B cell (primary cell): ENCODE data around the gene EBLN1. TPM values are rescaled to one million over a fixed set of nuclear protein-coding genes. Genes with fewer than 3 reads are reported as not detected.
A peak's percentile ranks its signal among the peaks of the same experiment; 100 is the strongest.

ENCODE experiments used
- ATAC-seq: fragments of 200-7000 bp; cut with Tn5 transposase; one replicate; pipeline ENCODE4 v1.10.0; 2021; ENCODE audit warnings: low read depth, mild to moderate bottlenecking, moderate number of reproducible peaks, moderate library complexity
- CTCF ChIA-PET: fragments of 350-600 bp; sonication (Branson Sonifier 250); formaldehyde crosslinking; loops from one replicate; lab custom pipeline; 2021; ENCODE audit warnings: antibody characterized with exemption, inconsistent platforms; lab: Charles Lee
- POLR2A ChIA-PET: fragments of 350-600 bp; sonication (Branson Sonifier 250); formaldehyde crosslinking; loops from one replicate; lab custom pipeline; 2021; ENCODE audit warnings: antibody characterized with exemption; lab: Charles Lee
- DNase-seq: peaks from one replicate; pipeline ENCODE4 v3.0.0; 2013
- H2AFZ ChIP-seq: 2 replicates; pipeline ENCODE4 v1.6.1; 2012; ENCODE audit warnings: mild to moderate bottlenecking, low read depth, low read length; ENCODE audit not compliant: insufficient read depth, poor library complexity, severe bottlenecking
- H3K27ac ChIP-seq, 2 donors: 1 replicate in 1 of 2; 2 replicates in 1 of 2; pipeline ENCODE4 v1.5.1; 2012 to 2013; ENCODE audit warnings: low read length in 2 of 2, mild to moderate bottlenecking in 2 of 2, moderate library complexity in 1 of 2
- H3K27me3 ChIP-seq, 4 experiments: fragments of 200-600 bp in 1 of 4; sonication (generic) in 1 of 4; replicated peaks in 1 of 4; 1 replicate in 2 of 4; 2 replicates in 2 of 4; pipeline versions ENCODE4 v1.6.1 to v1.7.0; 2013 to 2016; ENCODE audit warnings: low read length in 3 of 4, mild to moderate bottlenecking in 2 of 4, mixed read lengths in 1 of 4, moderate library complexity in 1 of 4; ENCODE audit not compliant: insufficient read depth in 4 of 4, control insufficient read depth in 3 of 4; ENCODE audit errors: control extremely low read depth in 1 of 4
- H3K36me3 ChIP-seq, 2 experiments: replicated peaks in 1 of 2; 1 replicate in 1 of 2; 2 replicates in 1 of 2; pipeline versions ENCODE4 v1.6.1 to v1.7.1; 2013; ENCODE audit warnings: low read length in 1 of 2; ENCODE audit not compliant: insufficient read depth in 2 of 2, control insufficient read depth in 1 of 2; ENCODE audit errors: control extremely low read depth in 1 of 2, extremely low read depth in 1 of 2
- H3K4me1 ChIP-seq, 2 donors: fragments of 200-600 bp in 1 of 2; sonication (generic) in 1 of 2; 1 replicate in 1 of 2; 2 replicates in 1 of 2; pipeline versions ENCODE4 v1.5.1 to v1.6.1; 2013 to 2017; ENCODE audit warnings: low read length in 2 of 2; ENCODE audit not compliant: control insufficient read depth in 2 of 2, insufficient read depth in 2 of 2
- H3K4me2 ChIP-seq: replicated peaks from 2 replicates; pipeline ENCODE3; 2012; ENCODE audit warnings: mild to moderate bottlenecking, low read depth, low read length; ENCODE audit not compliant: poor library complexity, severe bottlenecking
- H3K4me3 ChIP-seq, 5 experiments: fragments of 200-600 bp in 1 of 5; sonication (generic) in 1 of 5; 1 replicate in 3 of 5; 2 replicates in 2 of 5; pipeline versions ENCODE4 v1.5.1 to v1.7.0; 2011 to 2016; ENCODE audit warnings: low read length in 4 of 5, mild to moderate bottlenecking in 4 of 5, low read depth in 2 of 5, control low read depth in 1 of 5, moderate library complexity in 1 of 5; ENCODE audit not compliant: insufficient read depth in 1 of 5; ENCODE audit errors: control extremely low read depth in 1 of 5, extremely low read depth in 1 of 5
- H3K79me2 ChIP-seq: fragments of 200-600 bp; sonication (generic); one replicate; pipeline ENCODE4 v1.6.0; 2016; ENCODE audit warnings: low read length; ENCODE audit not compliant: control insufficient read depth, insufficient read depth
- H3K9ac ChIP-seq: fragments of 200-600 bp; sonication (generic); 2 replicates; pipeline ENCODE4 v1.6.1; 2017; ENCODE audit warnings: mild to moderate bottlenecking, low read length, moderate library complexity
- H3K9me3 ChIP-seq, 3 donors: one replicate each; pipeline versions ENCODE4 v1.6.1 to v1.7.1; 2013; ENCODE audit warnings: low read length in 2 of 3; ENCODE audit not compliant: control insufficient read depth in 2 of 3, insufficient read depth in 1 of 3; ENCODE audit errors: control extremely low read depth in 1 of 3
- H4K20me1 ChIP-seq: 2 replicates; pipeline ENCODE4 v1.6.0; 2012; ENCODE audit warnings: mild to moderate bottlenecking, low read length; ENCODE audit not compliant: insufficient read depth, control insufficient read depth, poor library complexity, severe bottlenecking
- H3K27ac Mint-ChIP-seq: one replicate; pipeline ENCODE4 v1.8.0; 2021; ENCODE audit warnings: mixed read lengths
- H3K27me3 Mint-ChIP-seq: one replicate; pipeline ENCODE4 v1.8.0; 2021; ENCODE audit warnings: mixed read lengths
- H3K4me1 Mint-ChIP-seq: one replicate; pipeline ENCODE4 v1.8.0; 2021; ENCODE audit warnings: mixed read lengths
- H3K4me3 Mint-ChIP-seq: one replicate; pipeline ENCODE4 v1.8.0; 2021; ENCODE audit warnings: mixed read lengths
- H3K9me3 Mint-ChIP-seq: one replicate; pipeline ENCODE4 v1.8.0; 2022; ENCODE audit warnings: mixed read lengths; ENCODE audit not compliant: insufficient read depth
- EZH2 ChIP-seq: IDR thresholded peaks from 2 replicates; pipeline ENCODE4 v1.6.1; 2012; ENCODE audit warnings: borderline replicate concordance, low read depth, mild to moderate bottlenecking, moderate library complexity, low read length; ENCODE audit not compliant: insufficient read depth, poor library complexity, severe bottlenecking
- WGBS: methylation state at CpG from one replicate; pipeline ENCODE4 v1.1.5; 2013; ENCODE audit warnings: missing lambda C conversion rate; ENCODE audit not compliant: insufficient coverage; 5-methylcytosine and 5-hydroxymethylcytosine counted together
- intact Hi-C: fragments of 100-400 bp; cut with micrococcal nuclease; formaldehyde crosslinking; loops from one replicate; pipeline ENCODE4 v1.10.0; 2022
- polyA plus RNA-seq: library from polyadenylated mRNA; depleted of rRNA; stranded (reverse); fragments of >200 nt; gene quantifications from 2 replicates; pipeline ENCODE4 v1.2.3, GENCODE V29; 2012
- total RNA-seq, 2 donors: library from RNA; stranded (reverse); fragments of 120-200 nt in 1 of 2; gene quantifications; 1 replicate in 1 of 2; 2 replicates in 1 of 2; pipeline versions ENCODE4 v1.2.3 to v1.2.4, GENCODE V29; 2013 to 2022
- TF ChIP-seq, protein P1 (sequence below): fragments of 200-600 bp; IDR thresholded peaks from one replicate; pipeline ENCODE4 v1.8.0; 2022; ENCODE audit warnings: antibody characterized with exemption, mild to moderate bottlenecking

Gene EBLN1
- total and polyA plus RNA-seq, 2 donors (not counting 1 experiment from before 2014, with no cell fraction given) = not detected

DNA sequence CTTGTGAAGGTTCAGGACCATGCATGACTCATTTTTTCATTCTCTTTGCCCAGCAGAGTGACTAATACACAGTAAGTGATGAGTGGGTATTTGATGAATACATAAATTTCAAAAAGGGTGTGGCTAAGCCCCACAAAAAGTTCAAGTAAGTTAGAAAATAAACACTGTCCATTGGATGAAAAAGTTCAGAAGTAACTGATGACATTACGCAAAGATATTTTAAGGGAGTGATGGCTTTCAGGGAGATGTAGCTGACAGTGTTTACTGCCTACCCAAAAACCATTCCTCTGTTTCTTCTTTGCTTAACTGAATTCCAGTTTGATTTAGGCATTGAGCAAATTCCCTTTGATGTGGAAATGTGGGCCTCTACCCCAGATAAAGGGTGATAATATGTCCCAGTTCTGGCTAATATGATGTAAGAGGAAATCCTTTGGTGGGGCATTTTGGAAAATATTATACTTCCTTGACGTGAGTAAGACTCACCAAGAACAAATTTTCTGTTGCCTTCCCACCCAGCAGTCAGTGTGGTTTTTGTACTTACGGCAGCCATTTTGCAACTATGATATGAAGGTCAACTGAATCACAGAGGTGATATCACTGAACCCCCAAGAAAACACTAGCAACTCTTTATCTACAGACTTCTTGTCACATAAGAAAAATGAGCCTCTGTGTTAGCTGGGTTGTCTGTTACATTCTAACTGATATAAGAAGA, 29.0 kb upstream of the EBLN1 start:
- no peaks in the 10 kb centered on the region for H3K27me3 ChIP-seq
- H3K9ac ChIP-seq = no peak overlapping the region
- ATAC-seq = no peak
- no peak overlapping the region for H2AFZ ChIP-seq
- no peak for TF ChIP-seq EZH2
- TF ChIP-seq, protein P1, sequence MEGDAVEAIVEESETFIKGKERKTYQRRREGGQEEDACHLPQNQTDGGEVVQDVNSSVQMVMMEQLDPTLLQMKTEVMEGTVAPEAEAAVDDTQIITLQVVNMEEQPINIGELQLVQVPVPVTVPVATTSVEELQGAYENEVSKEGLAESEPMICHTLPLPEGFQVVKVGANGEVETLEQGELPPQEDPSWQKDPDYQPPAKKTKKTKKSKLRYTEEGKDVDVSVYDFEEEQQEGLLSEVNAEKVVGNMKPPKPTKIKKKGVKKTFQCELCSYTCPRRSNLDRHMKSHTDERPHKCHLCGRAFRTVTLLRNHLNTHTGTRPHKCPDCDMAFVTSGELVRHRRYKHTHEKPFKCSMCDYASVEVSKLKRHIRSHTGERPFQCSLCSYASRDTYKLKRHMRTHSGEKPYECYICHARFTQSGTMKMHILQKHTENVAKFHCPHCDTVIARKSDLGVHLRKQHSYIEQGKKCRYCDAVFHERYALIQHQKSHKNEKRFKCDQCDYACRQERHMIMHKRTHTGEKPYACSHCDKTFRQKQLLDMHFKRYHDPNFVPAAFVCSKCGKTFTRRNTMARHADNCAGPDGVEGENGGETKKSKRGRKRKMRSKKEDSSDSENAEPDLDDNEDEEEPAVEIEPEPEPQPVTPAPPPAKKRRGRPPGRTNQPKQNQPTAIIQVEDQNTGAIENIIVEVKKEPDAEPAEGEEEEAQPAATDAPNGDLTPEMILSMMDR = no peak
- peak overlapping the region in 1 of 2 donors; percentile 4 for H3K27ac ChIP-seq
- no peak overlapping the region for H3K4me3 ChIP-seq
- Mint-ChIP-seq H3K27ac (no peak overlapping the region), H3K9me3 (no peaks in the 10 kb centered on the region), H3K4me3 (no peak overlapping the region), H3K27me3 (no peaks in the 10 kb centered on the region), H3K4me1 (peaks cover 12% of the 10 kb centered on the region)
- ChIA-PET CTCF (interaction anchor here (0.9 kb wide), 1 partner anchor 157 kb away, joined by 3 read pairs; no protein-coding TSS in a partner anchor), POLR2A (no interaction called here)
- no peaks in the 10 kb centered on the region for H3K79me2 ChIP-seq
- H3K36me3 ChIP-seq = no peaks in the 10 kb centered on the region
- peaks cover 0 to 4% of the 10 kb centered on the region in 2 donors for H3K4me1 ChIP-seq
- DNase-seq = no peak
- no peak overlapping the region for H3K4me2 ChIP-seq
- WGBS = no CpG with 5 or more reads among the region's 3 CpGs
- no peaks in the 10 kb centered on the region for H3K9me3 ChIP-seq
- intact Hi-C loops = no loop called here
- H4K20me1 ChIP-seq = no peaks in the 10 kb centered on the region

DNA sequence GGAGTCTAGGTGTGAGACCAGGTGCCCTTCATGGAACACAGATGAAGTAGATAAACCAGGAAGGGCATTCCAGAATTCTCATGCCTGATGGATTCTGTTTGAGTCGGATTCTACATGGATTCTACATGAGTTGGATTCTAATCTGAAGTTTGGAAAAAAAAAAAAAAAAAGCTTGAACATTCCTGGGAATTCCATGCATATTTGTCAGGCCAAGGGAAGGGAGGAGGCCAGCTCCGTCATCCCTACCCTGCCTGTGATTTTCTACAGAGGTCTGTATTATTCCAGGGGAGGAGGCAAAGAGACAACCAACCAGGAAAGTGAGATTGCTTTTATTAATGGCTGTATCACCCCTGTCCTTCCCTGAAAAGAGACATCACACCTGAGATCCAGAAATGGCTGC, 27.8 kb upstream of the EBLN1 start:
- DNase-seq (no peak), ATAC-seq (no peak)
- intact Hi-C loops = no loop called here
- Histone ChIP-seq H3K4me1 (peaks cover 0 to 2% of the 10 kb centered on the region in 2 donors), H3K9me3 (peaks cover 0 to 4% (median 1%) of the 10 kb centered on the region in 3 donors), H3K9ac (no peak overlapping the region), H4K20me1 (no peaks in the 10 kb centered on the region), H2AFZ (no peak overlapping the region), H3K27me3 (no peaks in the 10 kb centered on the region), H3K36me3 (no peaks in the 10 kb centered on the region), H3K4me3 (no peak overlapping the region), H3K79me2 (no peaks in the 10 kb centered on the region), H3K27ac (no peak overlapping the region), H3K4me2 (no peak overlapping the region)
- H3K4me3 Mint-ChIP-seq = no peak overlapping the region
- TF ChIP-seq, protein P1 = no peak
- no peak for TF ChIP-seq EZH2
- peaks cover 5% of the 10 kb centered on the region for H3K4me1 Mint-ChIP-seq
- ChIA-PET POLR2A (interaction anchor here (0.6 kb wide), 2 partner anchors 191 to 236 kb away, joined by 4 to 5 read pairs; no protein-coding TSS in a partner anchor), CTCF (interaction anchor here (0.6 kb wide), 1 partner anchor 166 kb away, joined by 3 read pairs; no protein-coding TSS in a partner anchor)
- 100% methylated on average over 1 of the region's 2 CpGs for WGBS
- no peaks in the 10 kb centered on the region for H3K27me3 Mint-ChIP-seq
- no peaks in the 10 kb centered on the region for H3K9me3 Mint-ChIP-seq
- H3K27ac Mint-ChIP-seq = no peak overlapping the region
